HG02610 (cell line): Measurements from ENCODE around the gene COL26A1.

Source experiments
- ATAC-seq: cut with Tn5 transposase; IDR thresholded peaks from one replicate; pipeline ENCODE4 v1.9.1; 2021; ENCODE audit warnings: mild to moderate bottlenecking, moderate library complexity; ENCODE audit not compliant: unreplicated experiment

Gene COL26A1

GRCh38 chr7:101370836-101371235, 8.2 kb downstream of the COL26A1 start:
- no peak for ATAC-seq

GRCh38 chr7:101373812-101374614, 11.3 kb downstream of the COL26A1 start:
- ATAC-seq: no peak

- ATAC-seq: no peak
Measured at GRCh38 chr7:101374990-101375389, 12.3 kb downstream of the COL26A1 start.

GRCh38 chr7:101376601-101377000, 13.9 kb downstream of the COL26A1 start:
- ATAC-seq: no peak

GRCh38 chr7:101377189-101377736, 14.6 kb downstream of the COL26A1 start:
- no peak for ATAC-seq

GRCh38 chr7:101378751-101379174, 16.1 kb downstream of the COL26A1 start:
- ATAC-seq: no peak

GRCh38 chr7:101379302-101379701, 16.6 kb downstream of the COL26A1 start:
- no peak for ATAC-seq

- no peak for ATAC-seq
Measured at GRCh38 chr7:101381549-101382111, 19.0 kb downstream of the COL26A1 start.

GRCh38 chr7:101382937-101383336, 20.3 kb downstream of the COL26A1 start:
- no peak for ATAC-seq

- no peak for ATAC-seq
Measured at GRCh38 chr7:101386177-101386557, 23.5 kb downstream of the COL26A1 start.

GRCh38 chr7:101386558-101387231, 24.0 kb downstream of the COL26A1 start:
- ATAC-seq: no peak

GRCh38 chr7:101390901-101391301, 28.2 kb downstream of the COL26A1 start:
- ATAC-seq: peak; percentile 96

GRCh38 chr7:101391991-101392390, 29.3 kb downstream of the COL26A1 start:
- no peak for ATAC-seq

GRCh38 chr7:101393865-101394264, 31.2 kb downstream of the COL26A1 start:
- no peak for ATAC-seq

GRCh38 chr7:101395376-101395775, 32.7 kb downstream of the COL26A1 start:
- ATAC-seq: no peak

- no peak for ATAC-seq
Measured at GRCh38 chr7:101397243-101397642, 34.6 kb downstream of the COL26A1 start.

- no peak for ATAC-seq
Measured at GRCh38 chr7:101397770-101398324, 35.2 kb downstream of the COL26A1 start.

- ATAC-seq: no peak
Measured at GRCh38 chr7:101398396-101399289, 36.0 kb downstream of the COL26A1 start.

GRCh38 chr7:101399759-101400158, 37.1 kb downstream of the COL26A1 start:
- no peak for ATAC-seq

GRCh38 chr7:101400751-101401150, 38.1 kb downstream of the COL26A1 start:
- no peak for ATAC-seq
